HepG2 (cell line): ENCODE data around the gene GADD45B. TPM values are rescaled to one million over a fixed set of nuclear protein-coding genes. Genes with fewer than 3 reads are reported as not detected.

Source experiments
- CBFB ChIP-seq: sonication (generic); formaldehyde crosslinking; IDR thresholded peaks from 2 replicates; pipeline ENCODE4 v1.4.0; 2020; ENCODE audit warnings: missing genetic modification reagents
- ETV5 ChIP-seq: IDR thresholded peaks from 2 replicates; pipeline ENCODE4 v1.6.1; 2018; ENCODE audit warnings: missing biosample characterization, missing genetic modification reagents, inconsistent platforms, borderline replicate concordance
- HOXA5 ChIP-seq: sonication (generic); formaldehyde crosslinking; IDR thresholded peaks from 2 replicates; pipeline ENCODE4 v1.4.0; 2020; ENCODE audit warnings: missing genetic modification reagents
- IKZF1 ChIP-seq: fragments of 450-650 bp; IDR thresholded peaks from 2 replicates; pipeline ENCODE4 v1.7.1; 2016
- IRF2 ChIP-seq: IDR thresholded peaks from 2 replicates; pipeline ENCODE4 v1.6.1; 2018; ENCODE audit warnings: missing genetic modification reagents, missing compliant biosample characterization
- ISL2 ChIP-seq: sonication (generic); formaldehyde crosslinking; IDR thresholded peaks from 2 replicates; pipeline ENCODE4 v1.5.0; 2020; ENCODE audit warnings: missing genetic modification reagents
- KLF15 ChIP-seq: sonication (generic); formaldehyde crosslinking; IDR thresholded peaks from 2 replicates; pipeline ENCODE4 v1.8.1; 2023; ENCODE audit warnings: borderline replicate concordance, mild to moderate bottlenecking, inconsistent platforms, missing genetic modification reagents, mixed read lengths
- KLF6 ChIP-seq: IDR thresholded peaks from 2 replicates; pipeline ENCODE4 v1.8.0; 2016; ENCODE audit warnings: missing biosample characterization, missing genetic modification reagents
- MATR3 ChIP-seq: sonication (generic); formaldehyde crosslinking; IDR thresholded peaks from 2 replicates; pipeline ENCODE4 v1.4.0; 2020; ENCODE audit warnings: missing genetic modification reagents
- MAX ChIP-seq: IDR thresholded peaks from 2 replicates; pipeline ENCODE4 v1.6.1; 2012; ENCODE audit warnings: inconsistent platforms
- MTF1 ChIP-seq: sonication (generic); formaldehyde crosslinking; IDR thresholded peaks from 2 replicates; pipeline ENCODE4 v1.5.0; 2020; ENCODE audit warnings: missing genetic modification reagents
- NFIB ChIP-seq: sonication (generic); formaldehyde crosslinking; IDR thresholded peaks from 2 replicates; pipeline ENCODE4 v1.9.0; 2021; ENCODE audit warnings: missing genetic modification reagents, mild to moderate bottlenecking, borderline replicate concordance
- PCBP2 ChIP-seq: fragments of 200-400 bp; formaldehyde crosslinking; optimal IDR thresholded peaks from 2 replicates; pipeline ENCODE3; 2018; ENCODE audit warnings: low read length, low read depth; ENCODE audit not compliant: poor library complexity, severe bottlenecking
- RBAK ChIP-seq: sonication (generic); formaldehyde crosslinking; IDR thresholded peaks from 2 replicates; pipeline ENCODE4 v1.5.1; 2020; ENCODE audit warnings: mild to moderate bottlenecking, missing genetic modification reagents
- SOX6 ChIP-seq, 2 experiments: fragments of 450-650 bp in 1 of 2; sonication (generic) in 1 of 2; formaldehyde crosslinking in 1 of 2; IDR thresholded peaks; 2 replicates each; pipeline versions ENCODE4 v1.4.0 to v1.6.1; 2017 to 2020; ENCODE audit warnings: antibody characterized with exemption in 1 of 2, mild to moderate bottlenecking in 1 of 2, missing genetic modification reagents in 1 of 2
- TARDBP ChIP-seq: sonication (generic); formaldehyde crosslinking; IDR thresholded peaks from 2 replicates; pipeline ENCODE4 v1.8.0; 2022; ENCODE audit warnings: mild to moderate bottlenecking, missing genetic modification reagents
- THAP11 ChIP-seq: IDR thresholded peaks from 2 replicates; pipeline ENCODE4 v1.6.1; 2016; ENCODE audit warnings: missing biosample characterization, missing genetic modification reagents
- ZHX1 ChIP-seq: sonication (generic); formaldehyde crosslinking; IDR thresholded peaks from 2 replicates; pipeline ENCODE4 v1.8.1; 2022; ENCODE audit warnings: low read depth, mild to moderate bottlenecking, missing genetic modification reagents
- ZNF101 ChIP-seq: sonication (generic); formaldehyde crosslinking; IDR thresholded peaks from 2 replicates; pipeline ENCODE4 v1.4.0; 2020; ENCODE audit warnings: mild to moderate bottlenecking, low read depth, missing genetic modification reagents, borderline replicate concordance
- ZNF20 ChIP-seq: sonication (generic); formaldehyde crosslinking; IDR thresholded peaks from 2 replicates; pipeline ENCODE4 v1.4.0; 2020; ENCODE audit warnings: mild to moderate bottlenecking, moderate library complexity, missing genetic modification reagents
- ZNF382 ChIP-seq: sonication (generic); formaldehyde crosslinking; IDR thresholded peaks from 2 replicates; pipeline ENCODE4 v1.5.0; 2020; ENCODE audit warnings: missing genetic modification reagents, mild to moderate bottlenecking, borderline replicate concordance
- ZSCAN5A ChIP-seq: sonication (generic); formaldehyde crosslinking; IDR thresholded peaks from 2 replicates; pipeline ENCODE4 v1.8.0; 2022; ENCODE audit warnings: mild to moderate bottlenecking, missing genetic modification reagents, borderline replicate concordance
- polyA plus RNA-seq, 8 experiments: library from polyadenylated mRNA; depleted of rRNA in 3 of 8; stranded (reverse) in 7 of 8; unstranded in 1 of 8; fragments of >200 nt; fragmentation: Illumina TruSeq in 4 of 8; extraction: Trizol in 4 of 8; gene quantifications; 2 replicates each; pipeline versions ENCODE4 v1.2.1 to v1.2.3, GENCODE V29; 2011 to 2016; ENCODE audit warnings: low read depth in 4 of 8, missing spikeins in 1 of 8, mixed read lengths in 1 of 8; ENCODE audit not compliant: insufficient read depth in 1 of 8
- total RNA-seq, 5 experiments: library from RNA; depleted of rRNA; stranded (reverse); fragments of >200 nt; fragmentation: Illumina TruSeq; extraction: Trizol; gene quantifications; 2 replicates each; pipeline ENCODE4 v1.2.3, GENCODE V29; 2016; ENCODE audit warnings: low read depth in 1 of 5
- TF ChIP-seq, protein P1 (sequence below): sonication (generic); formaldehyde crosslinking; IDR thresholded peaks from 2 replicates; pipeline ENCODE4 v1.5.0; 2020; ENCODE audit warnings: missing genetic modification reagents, mild to moderate bottlenecking, borderline replicate concordance
- TF ChIP-seq, protein P2 (sequence below): sonication (generic); formaldehyde crosslinking; IDR thresholded peaks from 2 replicates; pipeline ENCODE4 v1.4.0; 2020; ENCODE audit warnings: missing genetic modification reagents

GADD45B gene
- total and polyA plus RNA-seq, 2 of the 13 experiments (the other 11 are each of a cell fraction or from before 2014, with no cell fraction given), result 4.6 to 34.1 TPM

- peak; percentile 29; the same call in 1 of the 2 replicates for TF ChIP-seq NFIB (CRISPR knock-in tag)
- TF ChIP-seq ZNF101 (CRISPR knock-in tag), result no peak
- TF ChIP-seq ZHX1 (CRISPR knock-in tag), result no peak
- no peak for TF ChIP-seq THAP11 (CRISPR knock-in tag)
- TF ChIP-seq ISL2, result 0 out of 2 replicates have a peak, but pooled peaks have one; percentile 29
- no peak for TF ChIP-seq KLF15 (CRISPR knock-in tag)
- TF ChIP-seq CBFB, result no peak
- no peak for TF ChIP-seq PCBP2
- TF ChIP-seq HOXA5 (CRISPR knock-in tag), result peak; percentile 43; the same call in 1 of the 2 replicates
- TF ChIP-seq IKZF1, result no peak
- TF ChIP-seq, protein P1, sequence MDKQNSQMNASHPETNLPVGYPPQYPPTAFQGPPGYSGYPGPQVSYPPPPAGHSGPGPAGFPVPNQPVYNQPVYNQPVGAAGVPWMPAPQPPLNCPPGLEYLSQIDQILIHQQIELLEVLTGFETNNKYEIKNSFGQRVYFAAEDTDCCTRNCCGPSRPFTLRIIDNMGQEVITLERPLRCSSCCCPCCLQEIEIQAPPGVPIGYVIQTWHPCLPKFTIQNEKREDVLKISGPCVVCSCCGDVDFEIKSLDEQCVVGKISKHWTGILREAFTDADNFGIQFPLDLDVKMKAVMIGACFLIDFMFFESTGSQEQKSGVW (CRISPR knock-in tag), result no peak
- TF ChIP-seq ZNF20 (CRISPR knock-in tag), result no peak
- TF ChIP-seq MAX, result peak; percentile 54; the same call in 1 of the 2 replicates
- no peak for TF ChIP-seq IRF2 (CRISPR knock-in tag)
- TF ChIP-seq ZSCAN5A, result no peak
- TF ChIP-seq TARDBP (CRISPR knock-in tag), result no peak
- TF ChIP-seq ZNF382 (CRISPR knock-in tag), result no peak
- TF ChIP-seq, protein P2, sequence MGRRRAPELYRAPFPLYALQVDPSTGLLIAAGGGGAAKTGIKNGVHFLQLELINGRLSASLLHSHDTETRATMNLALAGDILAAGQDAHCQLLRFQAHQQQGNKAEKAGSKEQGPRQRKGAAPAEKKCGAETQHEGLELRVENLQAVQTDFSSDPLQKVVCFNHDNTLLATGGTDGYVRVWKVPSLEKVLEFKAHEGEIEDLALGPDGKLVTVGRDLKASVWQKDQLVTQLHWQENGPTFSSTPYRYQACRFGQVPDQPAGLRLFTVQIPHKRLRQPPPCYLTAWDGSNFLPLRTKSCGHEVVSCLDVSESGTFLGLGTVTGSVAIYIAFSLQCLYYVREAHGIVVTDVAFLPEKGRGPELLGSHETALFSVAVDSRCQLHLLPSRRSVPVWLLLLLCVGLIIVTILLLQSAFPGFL, result no peak
- no peak for TF ChIP-seq SOX6 (IDR thresholded peaks at IDR 0.05)
- TF ChIP-seq SOX6 (CRISPR knock-in tag; IDR thresholded peaks at IDR 0.05), result no peak
- TF ChIP-seq RBAK (CRISPR knock-in tag), result no peak
- no peak for TF ChIP-seq ETV5 (CRISPR knock-in tag)
- no peak for TF ChIP-seq MTF1 (CRISPR knock-in tag)
- TF ChIP-seq KLF6, result no peak
- no peak for TF ChIP-seq MATR3 (CRISPR knock-in tag)
Measured at GRCh38 chr19:2475018-2475701, 767 bp upstream of the GADD45B start (continued).
